Testis (tissue), 3 donors: ENCODE data around the gene SPATA6L. TPM values are rescaled to one million over a fixed set of nuclear protein-coding genes. Genes with fewer than 3 reads are reported as not detected.

Experiments
- DNase-seq: peaks from one replicate; pipeline ENCODE4 v3.0.0-alpha.2; 2019
- H3K27ac ChIP-seq, 2 donors: fragments of 200-600 bp; sonication (generic); one replicate each; pipeline ENCODE4 v1.5.1; 2019
- H3K27me3 ChIP-seq: fragments of 200-600 bp; sonication (generic); one replicate; pipeline ENCODE4 v1.5.1; 2019
- H3K36me3 ChIP-seq: fragments of 200-600 bp; sonication (generic); one replicate; pipeline ENCODE4 v1.5.1; 2017; ENCODE audit warnings: low read depth; ENCODE audit errors: missing control alignments
- H3K4me1 ChIP-seq: fragments of 200-600 bp; sonication (generic); one replicate; pipeline ENCODE4 v1.5.1; 2019
- H3K4me3 ChIP-seq, 2 donors: fragments of 200-600 bp; sonication (generic); one replicate each; pipeline ENCODE4 v1.5.1; 2017 to 2019
- H3K9me3 ChIP-seq: fragments of 200-600 bp; sonication (generic); one replicate; pipeline ENCODE4 v1.5.1; 2017
- CTCF ChIP-seq, 3 experiments: fragments of 450-650 bp in 2 of 3; fragments of 200-600 bp in 1 of 3; sonication (generic) in 1 of 3; IDR thresholded peaks; one replicate each; pipeline ENCODE4 v1.5.1; 2016 to 2019; ENCODE audit warnings: antibody characterized with exemption in 3 of 3, mild to moderate bottlenecking in 2 of 3, moderate library complexity in 1 of 3
- POLR2A ChIP-seq: fragments of 450-650 bp; IDR thresholded peaks from one replicate; pipeline ENCODE4 v1.6.1; 2017; ENCODE audit warnings: antibody characterized with exemption, mild to moderate bottlenecking, moderate library complexity
- WGBS, 2 donors: methylation state at CpG; one replicate each; pipeline ENCODE4 v1.1.5; 2018; 5-methylcytosine and 5-hydroxymethylcytosine counted together
- intact Hi-C: fragments of 100-400 bp; cut with DNase I; formaldehyde crosslinking; loops from one replicate; pipeline ENCODE4 v1.15.1; 2023; ENCODE audit warnings: low total_unique reads
- polyA plus RNA-seq: library from polyadenylated mRNA; stranded (reverse); fragments of 350-450 nt; fragmentation: Illumina TruSeq; extraction: RNeasy Lipid Tissue Mini Kit (QIAGEN cat#74804); gene quantifications from one replicate; pipeline ENCODE4 v1.2.3, GENCODE V29; 2014; ENCODE audit warnings: low read depth, low replicate concordance; ENCODE audit not compliant: insufficient read depth
- total RNA-seq, 2 donors: library from RNA; depleted of rRNA; stranded (reverse); fragments of >200 nt; gene quantifications; one replicate each; pipeline ENCODE4 v1.2.3, GENCODE V29; 2016

Gene SPATA6L
- total and polyA plus RNA-seq, 3 donors from 2014 or later, result 12.8 to 42.3 (median 27.5) TPM

- 42 to 48% methylated on average over 1 of the region's 1 CpG for WGBS, 2 donors
- Histone ChIP-seq H3K9me3 (no peaks in the 10 kb centered on the region), H3K4me3 (no peak overlapping the region), H3K27ac (peak overlapping the region in 1 of 2 donors; percentile 21), H3K27me3 (no peaks in the 10 kb centered on the region), H3K36me3 (no peaks in the 10 kb centered on the region), H3K4me1 (peaks cover 20% of the 10 kb centered on the region)
- TF ChIP-seq POLR2A (no peak), CTCF (IDR thresholded peaks at IDR 0.05) (no peak)
- DNase-seq, result no peak
- intact Hi-C loops, result no loop called here
Observed at GRCh38 chr9:4686584-4686983, 20.3 kb upstream of the SPATA6L start.

GRCh38 chr9:4686112-4686511 is 19.8 kb upstream of the SPATA6L start:
- TF ChIP-seq CTCF (IDR thresholded peaks at IDR 0.05), result no peak
- no peak for TF ChIP-seq POLR2A
- Histone ChIP-seq H3K4me1 (peaks cover 20% of the 10 kb centered on the region), H3K27ac (peak overlapping the region in 1 of 2 donors; percentile 21), H3K27me3 (no peaks in the 10 kb centered on the region), H3K36me3 (no peaks in the 10 kb centered on the region), H3K9me3 (no peaks in the 10 kb centered on the region), H3K4me3 (no peak overlapping the region)
- 59 to 60% methylated on average over 4 of the region's 4 CpGs for WGBS, 2 donors
- DNase-seq, result no peak
- intact Hi-C loops, result no loop called here

- Histone ChIP-seq H3K27ac (peak overlapping the region in 1 of 2 donors; percentile 21), H3K36me3 (no peaks in the 10 kb centered on the region), H3K4me3 (no peak overlapping the region), H3K4me1 (peaks cover 26% of the 10 kb centered on the region), H3K9me3 (no peaks in the 10 kb centered on the region), H3K27me3 (no peaks in the 10 kb centered on the region)
- intact Hi-C loops, result no loop called here
- WGBS, 2 donors, result 73 to 86% methylated on average over 4 of the region's 4 CpGs
- no peak for TF ChIP-seq POLR2A
- no peak for TF ChIP-seq CTCF (IDR thresholded peaks at IDR 0.05)
- DNase-seq, result no peak
Observed at GRCh38 chr9:4684820-4685219, 18.5 kb upstream of the SPATA6L start.

- Histone ChIP-seq H3K36me3 (no peaks in the 10 kb centered on the region), H3K27me3 (no peaks in the 10 kb centered on the region), H3K27ac (peak overlapping the region; percentile 98), H3K4me1 (peaks cover 18% of the 10 kb centered on the region), H3K4me3 (peak overlapping the region; percentile 93 to 95), H3K9me3 (no peaks in the 10 kb centered on the region)
- 37 to 38% methylated on average over 2 of the region's 2 CpGs for WGBS, 2 donors
- TF ChIP-seq POLR2A, result no peak
- intact Hi-C loops, result no loop called here
- DNase-seq, result no peak
Observed at GRCh38 chr9:4680750-4681149, 14.5 kb upstream of the SPATA6L start.

GRCh38 chr9:4680173-4680525 is 13.9 kb upstream of the SPATA6L start:
- peaks cover 15% of the 10 kb centered on the region for H3K4me1 ChIP-seq
- H3K27me3 ChIP-seq, result no peaks in the 10 kb centered on the region
- intact Hi-C loops, result no loop called here
- no peak for TF ChIP-seq CTCF (IDR thresholded peaks at IDR 0.05)
- TF ChIP-seq POLR2A, result no peak
- no peak for DNase-seq
- WGBS, 2 donors, result 0 to 1% methylated on average over 10 of the region's 10 CpGs
- H3K36me3 ChIP-seq, result no peaks in the 10 kb centered on the region
- peak overlapping the region; percentile 93 to 95 for H3K4me3 ChIP-seq
- no peaks in the 10 kb centered on the region for H3K9me3 ChIP-seq
- H3K27ac ChIP-seq, result peak overlapping the region; percentile 98
